ENCODE data around the gene SGTA.

Gene SGTA

GRCh38 chr19:2809387-2810140 is 26.5 kb upstream of the SGTA start:
- no peak for DNase-seq

GRCh38 chr19:2808129-2808941 is 25.3 kb upstream of the SGTA start:
- no peak for DNase-seq

GRCh38 chr19:2807379-2808128 is 24.5 kb upstream of the SGTA start:
- DNase-seq: no peak

- DNase-seq: no peak
These were observed 23.8 kb upstream of the SGTA start for GRCh38 chr19:2806736-2807378.

- no peak for DNase-seq
These were observed 23.0 kb upstream of the SGTA start for GRCh38 chr19:2805991-2806649.

- DNase-seq: no peak
These were observed 22.3 kb upstream of the SGTA start for GRCh38 chr19:2805261-2805900.

DNA sequence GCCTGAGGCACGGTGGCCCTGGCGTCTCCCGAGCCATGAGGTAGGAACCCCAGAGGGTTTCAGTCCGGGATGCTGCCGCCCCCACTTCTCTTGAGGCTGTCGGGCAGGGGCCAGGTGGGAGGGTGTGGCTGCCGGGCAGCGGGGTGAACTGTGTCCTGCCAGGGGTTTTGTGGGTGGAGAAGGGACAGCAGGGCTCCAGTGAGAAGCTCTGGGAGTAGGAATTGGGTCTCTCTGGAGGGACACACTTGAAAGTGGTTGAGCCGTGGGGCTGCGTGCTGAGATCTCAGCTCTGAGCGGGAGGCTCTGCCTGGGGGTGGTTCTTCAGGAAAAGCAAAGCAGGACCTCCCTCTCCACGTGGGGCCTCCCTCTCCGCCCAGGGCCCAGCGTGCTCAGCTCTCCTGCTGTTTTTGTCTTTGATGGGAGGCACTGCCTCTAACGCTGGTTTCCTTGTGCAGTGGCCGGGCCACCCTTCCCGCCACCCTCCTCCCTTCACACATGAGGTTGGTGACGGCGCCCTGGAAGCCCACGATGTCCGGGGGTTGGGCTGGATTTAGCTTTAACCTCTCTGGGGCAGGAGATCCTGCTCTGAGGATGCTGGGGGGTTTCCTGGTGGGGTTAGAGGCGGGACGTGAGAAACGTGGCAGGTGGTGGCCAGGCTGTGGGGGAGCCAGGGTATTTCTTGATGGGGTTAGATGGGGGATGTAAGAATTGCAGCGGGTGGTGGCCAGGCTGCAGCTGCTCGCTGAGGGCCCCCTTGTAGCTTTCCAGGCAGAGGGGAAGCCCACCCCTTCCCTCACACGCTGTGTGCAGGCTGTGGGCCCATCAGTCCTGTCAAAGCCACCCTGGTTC is 21.3 kb upstream of the SGTA start:
- no peak for DNase-seq

- DNase-seq: no peak
These were observed 20.5 kb upstream of the SGTA start for GRCh38 chr19:2803486-2804155.

DNA sequence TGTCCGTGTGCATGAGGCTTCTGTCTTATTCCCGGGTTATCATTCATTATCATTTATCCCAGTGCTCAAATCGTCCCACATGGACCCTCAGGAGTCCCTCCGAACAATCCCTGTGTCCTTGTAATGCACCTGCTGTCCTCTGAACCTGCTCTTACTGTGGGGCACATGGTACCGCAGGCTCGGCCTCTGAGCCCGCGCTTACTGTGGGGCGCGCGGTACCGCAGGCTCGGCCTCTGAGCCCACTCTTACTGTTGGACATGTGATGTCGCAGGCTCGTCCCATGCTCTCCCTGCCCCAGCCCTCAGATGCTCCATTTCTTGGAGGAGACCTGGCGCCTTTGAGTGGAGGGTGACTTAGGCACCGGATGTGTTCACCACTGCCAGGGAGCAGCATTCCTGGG is 19.8 kb upstream of the SGTA start:
- DNase-seq: no peak

DNA sequence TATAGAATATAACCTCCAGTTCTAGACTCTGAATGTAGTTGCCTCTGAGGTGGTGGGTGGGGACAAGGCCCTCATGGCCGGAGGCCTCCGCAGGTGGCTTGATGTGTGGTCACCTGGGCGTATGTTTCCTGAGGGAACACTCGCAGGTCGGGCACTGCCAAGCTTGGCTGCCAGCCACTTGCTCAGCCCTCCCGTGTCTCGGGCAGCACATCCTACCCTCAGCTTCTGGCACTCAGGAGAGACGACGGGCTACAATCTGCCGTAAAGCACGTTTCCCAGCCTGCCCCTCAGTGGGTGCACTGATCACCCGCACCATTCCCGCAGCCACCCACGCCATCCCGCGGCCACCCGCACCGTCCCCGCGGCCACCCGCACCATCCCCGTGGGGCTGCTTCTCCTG is 17.4 kb upstream of the SGTA start:
- DNase-seq: no peak

DNA sequence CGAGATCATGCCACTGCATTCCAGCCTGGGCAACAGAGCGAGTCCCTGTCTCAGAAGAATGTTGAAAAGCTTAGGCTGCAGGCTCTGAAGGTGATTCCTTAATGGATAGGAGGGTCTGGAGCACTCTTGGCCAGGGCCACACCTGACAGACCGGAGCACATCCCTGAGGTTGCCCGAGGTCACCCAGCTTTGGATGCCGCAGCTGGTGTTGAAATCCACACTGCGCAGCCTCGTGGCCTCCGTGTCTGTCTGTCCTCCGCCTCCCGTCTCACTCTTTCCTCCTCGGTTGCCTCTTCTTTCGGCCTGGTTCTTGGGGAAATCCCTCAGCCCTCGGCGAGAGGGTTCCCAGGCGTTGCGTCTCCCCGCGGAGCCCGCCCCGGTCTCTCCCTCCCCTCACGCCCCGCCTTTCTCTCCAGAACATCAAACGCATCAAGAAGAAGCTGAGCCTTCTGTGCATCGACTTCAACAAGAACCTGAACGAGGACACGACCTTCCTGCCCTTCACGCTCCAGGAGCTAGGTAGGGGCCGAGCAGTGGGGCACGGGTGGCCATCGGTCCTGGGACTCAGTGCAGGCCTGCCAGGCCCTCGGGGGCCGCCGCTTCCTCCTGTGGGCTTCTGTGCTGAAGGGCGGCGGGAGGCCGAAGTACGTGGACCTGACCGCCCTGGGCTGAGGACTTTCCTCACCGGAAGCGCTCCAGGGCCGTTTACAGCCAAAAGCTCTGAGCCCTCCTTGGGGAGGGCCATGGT is 16.4 kb upstream of the SGTA start:
- DNase-seq: no peak

DNA sequence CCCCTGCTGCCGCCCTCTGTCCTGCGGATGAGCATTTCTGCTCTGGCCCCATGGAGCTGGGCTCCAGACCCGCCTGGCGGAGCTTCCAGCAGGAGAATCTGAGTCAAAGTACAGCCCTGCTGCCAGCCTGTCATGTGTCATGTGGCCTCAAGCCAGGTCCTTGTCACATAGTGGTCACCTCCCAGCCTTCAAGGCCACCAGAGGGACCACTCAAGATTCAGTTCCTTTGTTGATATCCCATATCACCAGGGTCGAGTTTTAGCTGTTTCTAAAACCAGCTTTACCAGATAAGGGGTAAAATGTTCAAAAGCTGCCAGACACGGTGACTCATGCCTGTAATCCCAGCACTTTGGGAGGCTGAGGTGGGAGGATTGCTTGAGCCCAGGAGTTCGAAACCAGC is 15.7 kb upstream of the SGTA start:
- DNase-seq: no peak

DNA sequence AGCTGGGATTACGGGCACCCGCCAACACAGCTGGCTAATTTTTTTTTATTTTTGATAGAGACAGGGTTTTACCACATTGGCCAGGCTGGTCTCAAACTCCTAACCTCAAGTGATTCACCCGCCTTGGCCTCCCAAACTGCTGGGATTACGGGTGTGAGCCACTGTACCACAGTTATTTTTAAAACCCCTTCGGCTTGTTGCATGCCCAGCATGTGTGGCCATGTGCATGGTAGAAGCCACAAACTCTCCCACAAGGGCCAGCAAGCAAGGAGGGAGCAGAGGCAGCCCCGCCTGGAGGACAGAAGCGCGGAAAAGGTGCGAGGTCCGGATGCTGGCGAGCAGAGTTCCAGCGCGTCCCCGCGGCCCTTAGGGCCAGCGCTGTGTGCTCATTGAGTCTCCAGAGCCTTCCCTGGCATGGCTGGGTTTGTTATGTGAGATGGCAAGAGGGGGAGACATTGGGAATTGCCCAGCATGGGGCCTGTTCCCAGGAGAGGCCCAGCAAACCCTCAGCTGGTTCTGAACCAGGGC is 15.1 kb upstream of the SGTA start:
- no peak for DNase-seq

GRCh38 chr19:2797280-2797679 is 14.2 kb upstream of the SGTA start:
- no peak for DNase-seq

DNA sequence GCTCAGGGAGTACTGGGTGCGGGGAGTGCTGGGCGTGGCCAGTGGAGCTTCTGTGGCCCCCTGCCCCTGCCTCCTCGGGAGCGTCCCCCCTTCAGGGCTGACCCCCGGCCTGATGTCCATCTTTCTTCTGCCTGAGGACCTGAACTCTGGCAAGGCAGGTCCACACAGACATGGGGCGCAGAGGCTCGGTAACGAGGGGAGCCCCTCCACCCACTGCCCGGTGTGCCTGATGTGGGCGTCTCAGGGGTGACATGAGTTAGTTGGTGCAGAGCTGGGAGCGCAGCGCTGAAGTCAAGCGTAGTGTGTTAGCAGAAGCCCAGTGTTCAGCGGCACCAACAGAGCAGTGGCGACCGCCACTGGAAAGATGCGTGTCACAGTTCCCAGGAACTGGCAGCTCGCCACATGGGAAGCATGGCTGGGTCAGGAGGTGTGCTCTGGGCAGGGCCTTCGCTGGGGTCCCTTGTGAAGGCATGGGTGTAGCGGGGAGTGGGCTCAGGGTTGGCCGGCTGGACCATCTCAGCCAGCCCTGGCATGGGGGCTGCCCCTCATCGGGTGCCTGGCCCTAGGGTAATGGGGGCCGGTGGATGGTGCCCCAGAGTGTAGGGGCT is 13.7 kb upstream of the SGTA start:
- DNase-seq: no peak

DNA sequence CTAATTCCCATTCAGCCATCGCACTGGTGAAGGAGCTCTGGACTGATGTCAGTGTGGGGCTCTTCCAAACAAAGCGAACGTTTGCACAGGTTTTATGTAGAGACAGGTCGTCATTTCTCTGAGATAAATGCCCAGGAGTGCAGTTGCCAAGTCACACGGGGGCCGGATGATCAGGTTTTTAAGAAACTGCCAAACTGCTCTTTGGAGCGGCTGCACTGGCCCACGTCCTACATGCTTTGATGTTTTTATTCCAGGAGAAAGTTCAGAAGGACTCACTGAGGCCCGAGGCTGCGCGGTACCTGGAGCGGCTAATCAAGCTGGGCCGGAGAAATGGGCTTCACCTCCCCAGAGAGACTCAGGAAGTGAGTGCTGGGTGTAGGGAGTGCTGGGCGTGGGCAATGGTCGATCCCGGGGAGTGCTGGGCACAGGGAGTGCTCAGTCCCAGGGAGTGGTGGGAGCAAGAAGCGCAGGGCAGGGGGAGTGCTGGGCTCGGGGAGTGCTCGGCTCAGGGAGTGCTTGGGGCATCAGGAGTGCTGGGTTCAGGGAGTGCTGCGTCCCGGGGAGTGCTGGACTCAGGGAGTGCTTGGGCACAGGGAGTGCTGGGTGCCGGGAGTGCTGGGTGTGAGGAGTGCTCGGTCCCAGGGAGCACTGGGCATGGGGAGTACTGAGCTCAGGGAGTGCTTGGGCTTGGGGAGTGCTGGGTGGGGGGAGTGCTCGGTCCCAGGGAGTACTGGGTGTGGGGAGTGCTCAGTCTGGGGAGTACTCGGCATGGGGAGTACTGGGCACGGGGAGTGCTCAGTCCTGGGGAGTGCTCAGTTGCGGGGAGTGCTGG is 13.0 kb upstream of the SGTA start:
- DNase-seq: no peak

DNA sequence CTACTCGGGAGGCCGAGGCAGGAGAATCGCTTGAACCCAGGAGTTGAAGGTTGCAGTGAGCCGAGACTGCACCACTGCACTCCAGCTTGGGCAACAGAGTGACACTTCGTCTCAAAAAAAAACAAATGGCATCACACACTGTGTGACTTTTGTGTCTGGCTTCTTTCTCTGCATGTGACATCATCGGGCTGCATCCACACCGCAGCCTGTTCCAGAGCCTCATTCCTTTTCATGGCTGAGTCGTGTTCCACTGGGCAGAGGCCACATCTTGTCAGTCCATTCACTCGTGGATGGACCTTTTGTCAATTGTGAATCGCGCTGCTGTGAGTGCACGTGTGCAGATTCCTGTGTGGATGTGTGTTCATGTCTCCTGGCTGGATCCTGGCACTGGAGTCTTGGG is 10.5 kb upstream of the SGTA start:
- DNase-seq: no peak

DNA sequence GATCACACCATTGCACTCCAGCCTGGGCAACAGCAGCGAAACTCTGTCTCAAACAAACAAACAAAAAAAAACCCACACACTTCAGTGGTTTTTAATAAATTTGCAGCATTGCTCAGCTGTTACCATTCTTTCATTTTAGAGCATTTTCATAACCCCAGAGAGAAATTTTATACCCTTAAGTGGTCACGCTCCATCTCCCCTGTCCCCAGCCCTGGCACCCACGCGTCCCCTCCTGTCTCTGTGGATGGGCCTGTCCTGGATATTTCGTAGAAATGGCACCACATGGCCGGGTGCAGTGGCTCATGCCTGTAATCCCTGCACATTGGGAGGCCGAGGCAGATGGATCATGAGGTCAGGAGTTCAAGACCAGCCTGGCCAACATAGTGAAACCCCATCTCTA is 10.1 kb upstream of the SGTA start:
- DNase-seq: no peak

Measured in cortex of kidney (tissue), 1 donor.